ENCODE data around the gene BACH2.

DNA sequence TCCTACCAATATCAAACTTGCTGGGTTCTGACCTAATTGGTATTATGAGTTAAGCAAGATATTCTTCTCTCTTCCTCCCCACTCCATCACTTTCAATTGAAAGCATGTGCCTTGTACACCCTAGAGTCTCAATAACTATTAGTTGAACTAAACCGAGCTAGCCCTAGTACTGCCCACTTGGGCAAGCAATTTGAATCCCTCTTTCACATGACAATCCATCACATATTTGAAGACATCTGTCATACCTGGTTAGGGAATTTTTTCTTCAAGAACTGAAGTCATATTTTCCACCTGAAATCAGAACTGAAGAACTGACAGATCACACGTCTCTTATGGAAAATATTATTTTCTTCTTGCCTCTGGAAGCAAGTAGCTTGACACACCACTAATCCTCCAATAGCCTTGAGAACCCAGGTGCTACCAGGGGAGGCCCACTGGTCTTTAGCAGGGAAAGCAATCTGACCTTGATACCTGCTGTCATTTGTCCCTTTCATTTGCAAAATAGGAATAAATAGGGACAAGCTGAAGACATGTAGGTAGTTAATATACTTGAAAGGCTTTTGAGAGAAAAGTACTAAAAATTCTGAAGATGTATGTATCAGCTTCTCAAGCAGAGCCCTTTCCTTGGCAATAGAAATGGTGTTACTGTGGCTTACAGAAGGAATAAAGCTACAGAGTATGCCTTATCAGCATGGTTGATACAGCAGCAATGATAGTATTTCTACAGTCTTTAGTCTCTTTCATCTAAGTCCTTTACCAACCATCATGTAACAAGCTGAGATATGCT lies 331.0 kb downstream of the BACH2 start:
- TF ChIP-seq, protein P1, sequence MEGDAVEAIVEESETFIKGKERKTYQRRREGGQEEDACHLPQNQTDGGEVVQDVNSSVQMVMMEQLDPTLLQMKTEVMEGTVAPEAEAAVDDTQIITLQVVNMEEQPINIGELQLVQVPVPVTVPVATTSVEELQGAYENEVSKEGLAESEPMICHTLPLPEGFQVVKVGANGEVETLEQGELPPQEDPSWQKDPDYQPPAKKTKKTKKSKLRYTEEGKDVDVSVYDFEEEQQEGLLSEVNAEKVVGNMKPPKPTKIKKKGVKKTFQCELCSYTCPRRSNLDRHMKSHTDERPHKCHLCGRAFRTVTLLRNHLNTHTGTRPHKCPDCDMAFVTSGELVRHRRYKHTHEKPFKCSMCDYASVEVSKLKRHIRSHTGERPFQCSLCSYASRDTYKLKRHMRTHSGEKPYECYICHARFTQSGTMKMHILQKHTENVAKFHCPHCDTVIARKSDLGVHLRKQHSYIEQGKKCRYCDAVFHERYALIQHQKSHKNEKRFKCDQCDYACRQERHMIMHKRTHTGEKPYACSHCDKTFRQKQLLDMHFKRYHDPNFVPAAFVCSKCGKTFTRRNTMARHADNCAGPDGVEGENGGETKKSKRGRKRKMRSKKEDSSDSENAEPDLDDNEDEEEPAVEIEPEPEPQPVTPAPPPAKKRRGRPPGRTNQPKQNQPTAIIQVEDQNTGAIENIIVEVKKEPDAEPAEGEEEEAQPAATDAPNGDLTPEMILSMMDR (IDR thresholded peaks at IDR 0.05) = no peak
- TF ChIP-seq POLR2A (IDR thresholded peaks at IDR 0.05) = no peak
